PFSK-1 (cell line): Measurements from ENCODE around the gene TTLL5.

Experiments used
- SIN3A ChIP-seq: IDR thresholded peaks from 2 replicates; pipeline ENCODE4 v1.6.1; 2012; ENCODE audit warnings: mild to moderate bottlenecking, low read length, moderate library complexity, borderline replicate concordance; ENCODE audit not compliant: insufficient read depth
- TAF1 ChIP-seq: IDR thresholded peaks from 2 replicates; pipeline ENCODE4 v1.6.1; 2012; ENCODE audit warnings: low read length, control low read depth, borderline replicate concordance; ENCODE audit not compliant: insufficient read depth

DNA sequence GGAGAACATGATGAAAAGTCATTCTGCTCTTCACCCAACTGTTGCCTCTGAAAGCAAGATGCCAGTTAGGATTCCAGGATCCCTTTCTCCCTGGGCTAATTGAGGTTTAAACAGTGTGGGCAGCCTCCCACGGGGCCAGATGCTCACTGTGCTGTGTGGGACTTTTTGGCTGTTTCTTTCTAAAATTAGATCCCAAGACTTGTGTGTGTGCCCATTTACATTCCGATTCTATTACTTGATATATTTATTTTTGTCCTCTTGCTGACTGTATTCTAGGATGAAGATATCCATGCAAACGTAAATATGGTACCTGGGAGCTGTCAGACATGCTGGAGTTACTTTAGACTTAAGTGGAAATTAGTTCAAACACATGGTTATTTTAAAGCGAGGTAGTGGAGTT is 330.7 kb downstream of the TTLL5 start:
- TF ChIP-seq TAF1 (no peak), SIN3A (no peak)
